GM21360 (cell line): Measurements from ENCODE around the gene ARHGEF1.
"Not testable (repeated sequence)": the region's sequence is repeated elsewhere in the genome, so short reads cannot be mapped to it uniquely, and the experiment has no call there.

ENCODE experiments used
- ATAC-seq: cut with Tn5 transposase; IDR thresholded peaks from one replicate; pipeline ENCODE4 v1.9.1; 2021; ENCODE audit warnings: mild to moderate bottlenecking, moderate library complexity; ENCODE audit not compliant: unreplicated experiment

ARHGEF1 gene

GRCh38 chr19:41861116-41861768, 21.7 kb upstream of the ARHGEF1 start:
- no peak for ATAC-seq

GRCh38 chr19:41861846-41862245, 21.1 kb upstream of the ARHGEF1 start:
- ATAC-seq: no peak

- ATAC-seq: no peak
Observed at GRCh38 chr19:41862445-41862986, 20.5 kb upstream of the ARHGEF1 start.

- ATAC-seq: no peak
Observed at GRCh38 chr19:41863209-41863931, 19.6 kb upstream of the ARHGEF1 start.

- no peak for ATAC-seq
Observed at GRCh38 chr19:41864374-41864773, 18.6 kb upstream of the ARHGEF1 start.

GRCh38 chr19:41866284-41866683, 16.7 kb upstream of the ARHGEF1 start:
- no peak for ATAC-seq

- ATAC-seq: no peak
Observed at GRCh38 chr19:41868120-41868988, 14.6 kb upstream of the ARHGEF1 start.

GRCh38 chr19:41868989-41869300, 14.0 kb upstream of the ARHGEF1 start:
- no peak for ATAC-seq

GRCh38 chr19:41869374-41869955, 13.5 kb upstream of the ARHGEF1 start:
- ATAC-seq: no peak

- no peak for ATAC-seq
Observed at GRCh38 chr19:41870401-41870873, 12.5 kb upstream of the ARHGEF1 start.

- ATAC-seq: peak; percentile 32
Observed at GRCh38 chr19:41871573-41872383, 11.2 kb upstream of the ARHGEF1 start.

GRCh38 chr19:41872384-41872774, 10.6 kb upstream of the ARHGEF1 start:
- no peak for ATAC-seq

- no peak for ATAC-seq
Observed at GRCh38 chr19:41872775-41873647, 10.0 kb upstream of the ARHGEF1 start.

- not testable (repeated sequence) for ATAC-seq
Observed at GRCh38 chr19:41875973-41876372, 7.0 kb upstream of the ARHGEF1 start.

- ATAC-seq: peak; percentile 50
Observed at GRCh38 chr19:41876847-41877832, 5.8 kb upstream of the ARHGEF1 start, which contains the start of gene CD79A. TSS of gene CD79A (plus strand) at chr19:41877279. CDS start at chr19:41877305, 26 bp downstream.

GRCh38 chr19:41877916-41878905, 4.8 kb upstream of the ARHGEF1 start:
- ATAC-seq: no peak

GRCh38 chr19:41879080-41879479, 3.9 kb upstream of the ARHGEF1 start:
- no peak for ATAC-seq
